ENCODE results near the gene AADAC. TPM values are rescaled to one million over a fixed set of nuclear protein-coding genes. Genes with fewer than 3 reads are reported as not detected.

AADAC gene
- total RNA-seq, 1 donor from 2014 or later, result not detected

DNA sequence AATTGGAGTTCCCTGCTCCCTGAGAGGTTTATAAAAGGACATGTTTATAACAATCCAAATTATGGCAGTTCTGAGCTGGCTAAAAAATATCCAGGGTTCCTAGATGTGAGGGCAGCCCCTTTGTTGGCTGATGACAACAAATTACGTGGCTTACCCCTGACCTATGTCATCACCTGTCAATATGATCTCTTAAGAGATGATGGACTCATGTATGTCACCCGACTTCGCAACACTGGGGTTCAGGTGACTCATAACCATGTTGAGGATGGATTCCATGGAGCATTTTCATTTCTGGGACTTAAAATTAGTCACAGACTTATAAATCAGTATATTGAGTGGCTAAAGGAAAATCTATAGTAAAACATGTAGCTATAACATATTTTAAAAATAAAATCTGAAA lies 13.9 kb downstream of the AADAC start:
- no peak for DNase-seq
- no peaks in the 10 kb centered on the region for H3K36me3 ChIP-seq
- peaks cover 13% of the 10 kb centered on the region for H3K9me3 ChIP-seq (replicated peaks)
- TF ChIP-seq, protein P1, sequence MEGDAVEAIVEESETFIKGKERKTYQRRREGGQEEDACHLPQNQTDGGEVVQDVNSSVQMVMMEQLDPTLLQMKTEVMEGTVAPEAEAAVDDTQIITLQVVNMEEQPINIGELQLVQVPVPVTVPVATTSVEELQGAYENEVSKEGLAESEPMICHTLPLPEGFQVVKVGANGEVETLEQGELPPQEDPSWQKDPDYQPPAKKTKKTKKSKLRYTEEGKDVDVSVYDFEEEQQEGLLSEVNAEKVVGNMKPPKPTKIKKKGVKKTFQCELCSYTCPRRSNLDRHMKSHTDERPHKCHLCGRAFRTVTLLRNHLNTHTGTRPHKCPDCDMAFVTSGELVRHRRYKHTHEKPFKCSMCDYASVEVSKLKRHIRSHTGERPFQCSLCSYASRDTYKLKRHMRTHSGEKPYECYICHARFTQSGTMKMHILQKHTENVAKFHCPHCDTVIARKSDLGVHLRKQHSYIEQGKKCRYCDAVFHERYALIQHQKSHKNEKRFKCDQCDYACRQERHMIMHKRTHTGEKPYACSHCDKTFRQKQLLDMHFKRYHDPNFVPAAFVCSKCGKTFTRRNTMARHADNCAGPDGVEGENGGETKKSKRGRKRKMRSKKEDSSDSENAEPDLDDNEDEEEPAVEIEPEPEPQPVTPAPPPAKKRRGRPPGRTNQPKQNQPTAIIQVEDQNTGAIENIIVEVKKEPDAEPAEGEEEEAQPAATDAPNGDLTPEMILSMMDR (IDR thresholded peaks at IDR 0.05; ENCODE audit: borderline replicate concordance), result no peak
- intact Hi-C loops (cut with micrococcal nuclease), result no loop called here
- no peak overlapping the region for H3K4me3 ChIP-seq
- H3K27ac ChIP-seq (replicated peaks), result no peak overlapping the region
- H3K4me1 ChIP-seq, result no peaks in the 10 kb centered on the region
- no peaks in the 10 kb centered on the region for H3K27me3 ChIP-seq (ENCODE audit: low read depth)

DNA sequence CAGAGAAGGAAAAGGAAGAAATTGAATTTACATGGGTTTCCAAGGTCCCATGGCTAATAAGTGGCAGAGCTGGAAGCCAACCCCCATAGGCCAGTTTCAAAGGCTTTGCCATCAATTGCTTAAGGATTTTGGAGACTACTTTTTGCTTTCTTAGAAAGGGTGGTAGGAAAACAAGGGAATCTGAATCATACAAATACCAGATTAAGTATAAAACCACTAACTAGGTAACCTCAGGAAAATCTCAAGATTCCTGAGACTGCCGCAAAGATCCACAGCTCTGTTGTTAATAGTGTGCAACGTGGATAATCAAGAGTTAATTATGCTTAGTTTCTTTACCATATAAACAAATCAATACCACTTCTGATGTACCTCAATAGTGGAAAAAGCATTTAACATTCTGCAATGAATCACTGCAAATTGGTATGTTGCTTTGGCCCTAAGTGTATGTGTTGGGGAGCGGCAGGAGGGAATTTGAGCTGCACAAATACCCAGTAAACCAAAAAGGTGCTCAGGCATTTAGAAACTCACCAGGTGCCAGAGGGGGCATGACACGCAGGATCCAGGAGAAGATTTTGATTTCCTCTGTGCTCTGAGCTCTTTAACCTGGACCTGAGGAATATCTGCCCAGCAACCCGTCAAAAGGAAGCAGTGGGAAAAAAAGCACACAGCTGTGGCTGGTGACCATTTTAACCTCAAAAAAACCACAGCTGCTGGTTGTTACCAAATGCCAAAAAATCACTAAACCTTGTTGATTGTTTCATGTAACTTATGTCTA lies 22.0 kb downstream of the AADAC start:
- Histone ChIP-seq H3K9me3 (replicated peaks) (no peaks in the 10 kb centered on the region), H3K4me1 (no peaks in the 10 kb centered on the region), H3K36me3 (no peaks in the 10 kb centered on the region), H3K27ac (replicated peaks) (no peak overlapping the region), H3K4me3 (no peak overlapping the region), H3K27me3 (ENCODE audit: low read depth) (no peaks in the 10 kb centered on the region)
- TF ChIP-seq, protein P1 (IDR thresholded peaks at IDR 0.05; ENCODE audit: borderline replicate concordance), result no peak
- intact Hi-C loops (cut with micrococcal nuclease), result loop anchor here (10.0 kb wide), 1 partner anchor 371 kb away; the partner anchor contains the start of gene IGSF10
- no peak for DNase-seq

- H3K36me3 ChIP-seq, result no peaks in the 10 kb centered on the region
- no peaks in the 10 kb centered on the region for H3K4me1 ChIP-seq
- H3K27me3 ChIP-seq (ENCODE audit: low read depth), result no peaks in the 10 kb centered on the region
- H3K4me3 ChIP-seq, result no peak overlapping the region
- TF ChIP-seq, protein P1 (IDR thresholded peaks at IDR 0.05; ENCODE audit: borderline replicate concordance), result no peak
- no peak for DNase-seq
- H3K9me3 ChIP-seq (replicated peaks), result no peaks in the 10 kb centered on the region
- intact Hi-C loops (cut with micrococcal nuclease), result loop anchor here (10.0 kb wide), 1 partner anchor 372 kb away; the partner anchor contains the start of gene IGSF10
- H3K27ac ChIP-seq (replicated peaks), result no peak overlapping the region
These were observed 23.1 kb downstream of the AADAC start for GRCh38 chr3:151837057-151837456.

- H3K27me3 ChIP-seq (ENCODE audit: low read depth), result no peaks in the 10 kb centered on the region
- no peaks in the 10 kb centered on the region for H3K4me1 ChIP-seq
- peak overlapping the region; percentile 48 for H3K4me3 ChIP-seq
- intact Hi-C loops (cut with micrococcal nuclease), result loop anchor here (10.0 kb wide), 1 partner anchor 374 kb away; the partner anchor contains the start of gene IGSF10
- TF ChIP-seq, protein P1 (IDR thresholded peaks at IDR 0.05; ENCODE audit: borderline replicate concordance), result peak; percentile 88
- no peaks in the 10 kb centered on the region for H3K9me3 ChIP-seq (replicated peaks)
- H3K27ac ChIP-seq (replicated peaks), result no peak overlapping the region
- H3K36me3 ChIP-seq, result no peaks in the 10 kb centered on the region
- DNase-seq, result no peak
These were observed 24.8 kb downstream of the AADAC start for GRCh38 chr3:151838574-151839312.

DNA sequence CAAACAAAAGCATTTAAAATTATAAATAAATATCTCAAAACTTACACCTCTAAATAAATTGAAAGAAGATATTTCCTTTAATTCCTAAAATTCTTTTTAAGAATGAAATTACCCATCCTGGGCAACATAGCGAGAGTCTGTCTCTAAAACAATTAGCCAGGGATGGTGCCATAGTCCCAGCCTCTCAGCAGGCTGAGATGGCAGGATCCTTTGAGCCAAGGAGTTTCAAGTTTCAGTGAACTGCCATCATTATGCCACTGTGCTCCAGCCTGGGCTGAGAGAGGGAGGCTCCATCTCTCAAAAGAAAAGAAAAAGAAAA lies 25.4 kb downstream of the AADAC start:
- no peaks in the 10 kb centered on the region for H3K36me3 ChIP-seq
- no peak for DNase-seq
- H3K4me3 ChIP-seq, result no peak overlapping the region
- H3K4me1 ChIP-seq, result no peaks in the 10 kb centered on the region
- no peaks in the 10 kb centered on the region for H3K27me3 ChIP-seq (ENCODE audit: low read depth)
- H3K27ac ChIP-seq (replicated peaks), result no peak overlapping the region
- TF ChIP-seq, protein P1 (IDR thresholded peaks at IDR 0.05; ENCODE audit: borderline replicate concordance), result no peak
- no peaks in the 10 kb centered on the region for H3K9me3 ChIP-seq (replicated peaks)
- intact Hi-C loops (cut with micrococcal nuclease), result loop anchor here (10.0 kb wide), 1 partner anchor 374 kb away; the partner anchor contains the start of gene IGSF10

All from left ventricle myocardium inferior (tissue), 1 donor.